HG02642 (cell line): ENCODE data around the gene MPPED1.

Source experiments
- ATAC-seq: cut with Tn5 transposase; IDR thresholded peaks from one replicate; pipeline ENCODE4 v1.9.1; 2021; ENCODE audit warnings: mild to moderate bottlenecking; ENCODE audit not compliant: unreplicated experiment, poor library complexity

The MPPED1 gene

DNA sequence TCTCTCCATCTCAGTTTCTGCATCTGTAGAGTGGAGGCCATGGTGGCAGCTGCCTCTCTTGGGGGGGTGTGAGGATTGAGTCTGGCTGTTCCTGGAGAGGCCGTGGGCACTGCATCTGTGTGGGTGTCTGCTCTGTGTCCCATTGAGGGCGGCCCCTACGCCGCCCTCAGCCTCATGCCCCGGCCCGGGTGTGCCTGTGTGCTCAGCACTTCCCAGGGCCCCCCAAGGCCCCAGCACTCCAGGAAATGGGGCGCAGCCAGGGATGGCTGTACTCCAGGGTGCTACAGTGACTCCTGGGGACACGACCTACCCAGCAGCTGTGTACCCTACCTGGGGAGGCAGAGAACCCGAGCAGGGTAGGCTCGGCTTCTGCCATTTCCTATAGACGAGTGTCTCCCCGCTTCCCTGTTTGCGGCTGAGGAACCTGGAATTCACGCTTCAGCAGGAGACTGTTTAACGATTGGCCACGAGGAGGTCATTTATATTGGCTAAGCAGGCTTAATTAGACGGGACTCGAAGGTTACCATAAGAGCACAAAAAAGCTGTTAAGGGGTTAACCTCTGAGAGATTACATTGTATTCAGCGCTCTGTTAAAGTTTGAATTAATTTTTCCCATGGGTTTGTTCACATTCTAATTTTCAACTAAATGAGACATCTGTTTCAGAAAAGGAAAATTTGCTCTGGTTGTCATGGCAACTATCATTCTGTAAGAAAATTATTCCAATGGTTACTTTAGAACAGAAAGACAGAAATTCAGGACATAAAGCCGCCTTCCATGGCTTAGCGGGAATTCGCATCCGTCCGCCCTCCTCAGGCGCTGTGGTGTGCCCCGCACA, 76.4 kb downstream of the MPPED1 start:
- ATAC-seq, result no peak

DNA sequence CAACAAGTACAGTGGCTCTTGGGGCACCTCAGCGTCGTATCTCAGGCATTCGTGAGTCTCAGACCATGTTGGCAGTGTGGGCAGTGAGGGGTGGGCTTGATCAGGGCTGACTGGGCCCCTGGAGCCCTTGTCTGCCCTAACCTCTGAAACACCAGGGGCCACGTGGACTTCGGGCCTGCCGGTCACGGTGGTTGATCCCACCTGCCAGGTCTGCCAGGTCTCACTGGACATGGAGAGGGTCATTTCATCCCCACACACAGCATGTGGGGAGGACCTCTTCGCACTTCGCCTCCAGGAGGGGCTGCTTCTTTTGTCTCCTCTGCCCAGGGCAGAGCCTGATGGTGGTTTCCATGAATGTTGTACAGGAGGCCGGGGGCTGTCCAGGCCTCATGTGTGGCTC, 77.1 kb downstream of the MPPED1 start:
- no peak for ATAC-seq

GRCh38 chr22:43490311-43490710, 78.5 kb downstream of the MPPED1 start:
- no peak for ATAC-seq

DNA sequence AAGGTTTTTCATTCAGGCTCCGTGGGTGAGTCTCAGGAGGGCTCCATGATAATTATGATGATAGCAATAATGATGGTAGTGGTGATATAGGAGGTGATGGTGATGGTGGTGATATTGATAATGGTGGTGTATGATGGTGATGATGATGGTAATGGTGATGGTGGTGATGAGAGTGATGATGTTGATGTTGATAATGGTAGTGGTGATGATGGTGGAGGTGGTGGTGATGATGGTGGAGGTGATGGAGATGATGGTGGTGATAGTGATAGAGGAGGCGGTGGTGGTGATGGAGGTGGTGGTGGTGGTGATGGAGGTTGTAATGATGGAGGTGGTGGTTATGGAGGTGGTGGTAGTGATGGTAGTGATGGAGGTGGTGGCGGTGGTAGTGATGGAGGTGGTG, 79.4 kb downstream of the MPPED1 start:
- no peak for ATAC-seq

DNA sequence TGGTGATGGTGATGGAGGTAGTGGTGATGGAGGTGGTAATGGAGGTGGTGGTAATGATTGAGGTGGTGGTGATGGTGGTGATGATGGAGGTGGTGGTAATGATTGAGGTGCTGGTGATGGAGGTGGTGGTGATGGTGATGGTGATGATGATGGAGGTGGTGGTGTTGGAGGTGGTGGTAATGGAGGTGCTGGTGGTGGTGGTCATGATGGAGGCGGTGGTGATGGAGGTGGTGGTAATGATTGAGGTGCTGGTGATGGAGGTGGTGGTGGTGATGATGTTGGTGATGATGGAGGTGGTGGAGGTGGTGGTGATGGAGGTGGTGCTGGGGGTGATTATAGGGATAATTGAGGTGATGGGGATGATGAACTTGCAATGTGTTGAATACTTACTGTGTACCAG, 79.9 kb downstream of the MPPED1 start:
- no peak for ATAC-seq

DNA sequence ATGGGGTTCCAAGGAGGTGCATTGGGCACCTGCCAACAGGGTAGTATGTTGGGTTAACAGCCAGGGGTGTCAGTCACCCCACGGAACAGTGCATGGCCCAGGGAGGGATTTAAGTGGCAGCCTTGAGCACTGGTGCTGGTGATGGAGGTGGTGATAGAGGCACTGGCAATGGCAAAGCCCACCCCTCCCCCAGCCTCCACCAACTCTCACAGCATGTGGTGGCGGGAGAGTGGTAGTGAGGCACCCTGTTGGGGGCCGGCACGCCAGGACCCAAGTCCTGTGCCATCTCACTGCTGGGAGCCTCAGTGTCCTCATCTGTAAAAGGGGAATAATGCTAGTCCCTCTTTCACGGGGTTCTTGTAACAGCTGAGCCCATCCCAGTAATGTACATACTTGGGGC, 81.5 kb downstream of the MPPED1 start:
- no peak for ATAC-seq

DNA sequence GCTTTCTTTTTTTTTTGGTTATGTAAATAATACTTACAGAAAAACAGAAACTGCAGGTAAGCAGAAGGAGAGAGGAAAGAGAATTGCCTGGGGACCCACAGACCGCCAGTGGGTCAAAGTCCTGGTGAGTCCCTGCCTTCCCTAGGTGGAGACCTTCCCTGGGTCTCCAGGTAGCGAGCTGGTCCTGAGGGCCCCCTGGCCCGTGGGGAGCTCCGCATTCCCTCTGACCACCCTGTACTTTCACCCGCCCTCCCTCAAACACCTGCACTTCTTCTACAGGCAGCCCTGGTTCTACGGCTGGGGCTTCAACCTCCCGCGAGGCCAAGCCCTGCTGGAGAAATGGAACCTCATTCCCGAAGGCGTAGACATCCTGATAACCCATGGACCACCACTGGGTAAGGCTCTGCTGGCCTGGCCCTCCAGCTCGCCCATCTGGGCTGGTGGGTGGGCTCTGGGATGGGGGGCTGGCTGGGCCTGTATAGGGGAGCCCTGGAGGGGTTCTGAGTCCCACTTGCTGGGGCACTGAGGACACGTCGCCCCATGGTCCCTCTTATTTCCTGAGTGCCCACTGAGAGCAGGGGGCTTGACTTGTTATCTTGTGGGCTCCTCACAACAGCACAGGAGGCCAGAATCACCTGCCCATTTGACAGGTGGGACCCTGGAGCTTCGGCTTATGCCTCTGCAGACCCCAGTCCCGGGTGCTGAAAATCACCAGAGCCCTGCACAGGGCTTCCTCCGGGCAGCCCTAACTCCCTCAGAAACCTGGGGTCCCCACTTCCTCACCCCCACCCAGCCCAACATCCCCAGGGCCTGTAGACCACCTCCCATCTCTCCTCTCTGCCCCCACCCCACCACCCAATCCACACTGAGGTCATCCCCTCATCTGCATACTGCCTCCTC, 86.4 kb downstream of the MPPED1 start:
- no peak for ATAC-seq

- ATAC-seq, result no peak
Measured at GRCh38 chr22:43498856-43499253, 87.0 kb downstream of the MPPED1 start.

DNA sequence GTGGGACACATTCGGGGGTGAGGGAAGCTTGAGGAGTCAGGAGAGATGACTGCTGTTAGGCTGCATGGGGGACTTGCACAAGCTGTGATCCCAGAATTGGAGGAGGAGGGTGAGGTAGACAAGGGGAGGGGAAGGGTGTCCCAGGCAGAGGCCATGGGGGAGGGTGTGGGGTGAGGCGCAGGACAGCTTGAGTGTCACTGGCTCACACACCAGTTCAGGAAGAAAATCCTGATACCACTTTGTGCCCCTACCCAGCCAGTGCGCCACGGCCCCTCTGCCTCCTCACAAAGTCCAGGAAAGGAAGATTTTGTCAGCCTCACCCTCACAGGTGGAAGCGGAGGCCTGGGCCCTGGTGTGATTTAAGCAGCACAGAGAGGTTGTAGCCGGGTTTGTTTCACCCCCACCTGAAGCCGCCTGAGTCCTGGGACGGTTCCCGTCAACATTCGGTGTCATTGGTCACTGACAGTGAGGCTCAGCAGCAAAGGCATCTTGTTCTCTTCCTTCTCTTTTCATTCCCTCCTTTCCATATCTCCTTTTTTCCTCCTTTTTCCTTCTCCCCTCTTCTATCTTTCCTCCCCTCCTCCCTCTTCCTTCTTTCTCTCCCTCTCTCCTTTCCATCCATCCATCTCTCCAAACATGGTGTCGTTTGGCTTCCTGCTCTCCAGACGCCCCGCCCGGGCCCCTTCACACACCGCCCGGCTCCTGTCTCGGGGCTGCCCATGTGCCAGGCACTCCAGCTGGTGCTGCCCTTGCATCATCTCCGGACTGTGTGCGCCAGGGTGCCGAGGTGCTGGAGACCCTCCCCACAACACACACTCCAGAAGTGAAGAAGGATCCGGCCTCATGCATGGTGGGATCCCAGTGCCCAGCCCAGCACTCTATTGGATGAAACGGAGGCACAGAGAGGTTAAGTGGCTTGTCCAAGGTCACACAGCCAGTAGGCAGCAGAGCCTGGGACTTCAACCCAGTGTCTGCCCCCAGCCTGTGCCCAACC, 89.3 kb downstream of the MPPED1 start:
- no peak for ATAC-seq

DNA sequence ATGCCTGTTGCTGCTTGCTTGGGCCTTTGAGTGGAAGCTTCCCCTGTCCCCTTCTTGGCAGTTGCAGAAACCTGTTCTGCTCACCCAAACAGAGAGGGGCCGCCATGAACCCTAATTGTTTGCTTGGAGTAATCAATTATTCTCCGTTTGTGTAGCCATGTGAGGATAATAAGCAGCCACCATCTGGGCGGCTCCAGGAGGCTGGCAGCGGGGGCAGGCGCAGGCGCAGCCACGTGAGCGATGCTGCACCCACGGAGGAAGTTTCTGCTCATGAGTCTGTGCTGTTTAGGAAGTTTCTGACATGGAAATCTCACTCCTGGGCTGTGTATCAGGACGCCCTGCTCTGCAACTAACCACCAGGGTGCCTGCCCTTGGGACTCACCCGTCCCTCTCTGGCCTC, 90.1 kb downstream of the MPPED1 start:
- ATAC-seq, result no peak

DNA sequence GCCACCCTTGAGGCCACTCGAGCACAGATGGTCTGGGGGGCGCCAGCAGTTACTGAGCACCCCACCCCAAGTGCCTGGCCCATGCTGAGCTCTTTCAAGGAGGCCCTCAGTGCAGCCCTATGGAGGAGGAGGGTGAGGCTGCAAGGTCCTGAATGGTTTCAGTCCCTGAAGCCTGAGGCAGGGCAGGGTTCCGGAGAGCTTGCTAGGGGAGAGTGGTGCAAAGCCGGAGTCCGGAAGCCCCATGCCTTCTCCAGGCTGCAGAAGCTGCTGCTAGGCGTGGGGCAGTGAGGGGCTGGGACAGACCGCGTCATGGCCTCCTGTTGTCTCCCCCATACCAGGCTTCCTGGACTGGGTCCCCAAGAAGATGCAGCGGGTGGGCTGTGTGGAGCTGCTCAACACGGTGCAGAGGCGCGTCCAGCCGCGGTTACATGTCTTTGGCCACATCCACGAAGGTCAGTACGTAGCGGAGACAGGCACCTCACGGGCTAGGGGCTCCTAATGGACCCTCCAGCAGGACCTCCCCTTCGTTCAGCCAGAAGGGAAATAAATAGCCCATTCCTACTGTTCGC, 90.6 kb downstream of the MPPED1 start:
- ATAC-seq, result no peak

GRCh38 chr22:43504068-43504467, 92.3 kb downstream of the MPPED1 start:
- ATAC-seq, result no peak

DNA sequence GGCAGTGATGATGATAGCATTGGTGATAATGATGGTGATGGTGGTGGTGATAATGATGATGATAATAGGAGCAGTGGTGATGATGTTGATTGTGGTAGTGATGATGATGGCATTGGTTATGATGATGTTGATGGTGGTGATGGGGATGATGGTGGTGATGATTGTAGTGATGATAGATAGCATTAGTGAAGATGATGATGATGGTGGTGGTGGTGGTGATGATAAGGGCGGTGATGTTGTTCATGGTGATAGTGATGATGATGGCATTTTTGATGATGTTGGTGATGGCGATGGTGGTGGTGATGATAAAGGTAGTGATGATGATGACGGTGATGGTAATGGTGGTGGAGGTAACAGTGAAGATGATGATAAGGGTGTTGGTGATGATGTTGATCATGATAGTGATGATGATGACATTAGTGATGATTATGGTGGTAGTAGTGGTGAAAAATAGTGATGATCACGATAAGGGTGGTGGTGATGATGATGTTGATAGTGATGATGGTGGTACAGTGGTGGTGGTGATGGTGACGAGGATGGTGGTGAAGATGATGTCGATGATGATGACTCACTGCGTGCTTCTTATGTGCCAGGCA, 93.0 kb downstream of the MPPED1 start:
- no peak for ATAC-seq

DNA sequence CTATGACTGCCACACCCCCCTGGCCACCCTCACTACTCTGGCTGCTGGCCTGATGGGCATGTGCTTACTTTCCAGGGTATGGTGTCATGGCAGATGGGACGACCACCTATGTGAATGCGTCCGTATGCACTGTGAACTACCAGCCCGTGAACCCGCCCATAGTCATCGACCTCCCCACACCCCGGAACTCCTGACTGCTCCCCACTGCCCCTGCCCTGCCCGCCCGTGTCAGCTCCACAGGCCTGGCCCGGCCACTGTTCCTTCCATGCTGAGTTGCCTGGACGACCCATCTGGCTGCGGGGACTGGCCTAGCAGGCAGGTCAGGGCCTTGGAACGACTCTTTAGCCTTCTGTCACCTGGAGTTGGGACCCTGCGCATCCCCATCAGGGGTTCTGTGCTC, 93.6 kb downstream of the MPPED1 start:
- no peak for ATAC-seq

DNA sequence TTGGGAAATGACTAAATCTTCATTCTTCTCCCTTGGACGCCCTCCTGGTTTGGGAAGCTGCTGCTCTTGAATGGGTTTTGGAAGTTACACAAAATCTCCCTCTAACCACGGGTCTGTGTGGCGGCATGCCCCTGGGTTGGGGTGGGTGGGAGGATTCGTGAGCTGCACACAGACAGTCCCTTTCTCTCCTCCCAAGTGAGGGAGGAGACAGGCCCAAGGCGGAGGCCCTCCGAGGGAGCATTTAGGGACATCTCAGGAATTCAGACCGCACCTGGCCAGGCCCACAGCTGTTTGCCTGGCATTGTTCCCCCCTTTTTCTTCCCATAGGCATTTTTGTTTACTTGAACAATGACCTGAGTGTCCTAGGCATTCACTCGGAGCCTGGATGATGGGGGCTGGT, 94.1 kb downstream of the MPPED1 start:
- no peak for ATAC-seq

DNA sequence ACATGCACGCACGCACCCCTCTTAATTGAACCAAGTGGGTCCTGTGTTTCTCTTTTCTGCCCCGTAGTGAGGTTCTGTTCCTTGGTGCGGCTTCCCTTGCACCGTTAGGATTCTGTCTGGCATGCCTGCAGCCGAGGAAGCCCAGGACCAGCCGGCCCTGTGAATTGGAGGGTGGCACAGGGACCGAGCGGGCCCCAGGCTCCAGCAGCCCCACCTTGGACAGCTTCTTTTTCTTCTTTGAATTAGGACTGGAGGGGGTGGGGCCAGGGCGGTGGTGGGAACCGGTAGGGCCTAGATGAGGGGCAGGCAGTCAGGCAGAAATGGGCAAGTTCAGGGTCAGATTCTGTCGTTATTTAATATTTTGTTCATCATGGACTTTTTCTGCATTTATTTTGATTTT, 94.7 kb downstream of the MPPED1 start:
- ATAC-seq, result no peak

DNA sequence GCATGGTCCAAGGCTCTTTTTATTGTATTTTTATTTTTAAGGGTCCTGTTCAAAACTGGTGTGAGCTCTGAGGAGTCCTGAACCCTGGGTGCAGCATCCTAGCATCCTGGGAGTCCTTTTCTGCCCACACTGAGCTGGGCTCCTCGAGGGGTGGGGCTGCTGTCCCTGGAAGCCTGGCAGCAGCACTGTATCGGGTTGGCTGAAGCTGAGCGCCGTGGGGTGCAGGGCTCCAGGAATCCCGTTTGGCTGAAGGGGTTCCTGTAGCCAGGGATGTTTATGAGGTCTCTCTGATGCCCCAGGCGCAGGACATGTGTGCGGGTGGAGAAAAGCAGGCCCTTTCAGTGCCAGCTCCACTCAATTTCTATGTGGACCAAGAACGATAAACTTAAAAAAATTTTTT, 95.4 kb downstream of the MPPED1 start:
- no peak for ATAC-seq

- no peak for ATAC-seq
Measured at GRCh38 chr22:43508489-43508888, 96.7 kb downstream of the MPPED1 start.

DNA sequence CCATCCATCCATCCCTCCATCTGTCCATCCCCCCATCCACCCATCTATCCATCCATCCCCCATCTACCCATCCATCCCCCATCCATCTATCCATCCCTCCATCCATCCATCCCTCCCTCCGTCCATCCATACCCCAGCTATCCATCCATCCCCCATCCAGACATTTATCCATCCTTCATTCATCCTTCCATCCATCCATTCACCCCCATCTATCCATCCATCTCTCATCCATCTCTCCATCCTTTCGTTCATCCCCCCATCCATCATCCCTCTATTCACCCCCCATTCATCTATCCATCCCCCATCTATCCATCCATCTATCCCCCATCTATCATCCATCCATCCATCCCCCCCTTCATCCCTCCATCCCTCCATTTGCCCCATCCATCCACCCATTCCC, 97.5 kb downstream of the MPPED1 start:
- no peak for ATAC-seq
